ENCODE data around the gene PSMD6. TPM values are rescaled to one million over a fixed set of nuclear protein-coding genes. Genes with fewer than 3 reads are reported as not detected.

PSMD6 gene
- total RNA-seq, 2 donors from 2014 or later, result 99.7 to 109 TPM

GRCh38 chr3:64029287-64029686 is 6.0 kb upstream of the PSMD6 start:
- H3K36me3 Mint-ChIP-seq (ENCODE audit: low read depth), result no peaks in the 10 kb centered on the region
- H3K4me1 ChIP-seq (ENCODE audit: control insufficient read depth, insufficient read depth, low read length), result no peaks in the 10 kb centered on the region
- H3K27ac Mint-ChIP-seq, result no peak overlapping the region
- no peak for DNase-seq
- no peak overlapping the region for H3K4me3 ChIP-seq (ENCODE audit: low read length)
- no peak overlapping the region for H3K4me3 Mint-ChIP-seq
- TF ChIP-seq CTCF (conservative IDR thresholded peaks at IDR 0.05), result no peak
- no peaks in the 10 kb centered on the region for H3K36me3 ChIP-seq (ENCODE audit: control insufficient read depth, insufficient read depth, low read length)
- no peak overlapping the region for H3K9ac ChIP-seq (ENCODE audit: extremely low read depth, low read length, poor library complexity, severe bottlenecking)
- H3K27me3 Mint-ChIP-seq (ENCODE audit: insufficient read depth), result no peaks in the 10 kb centered on the region
- peaks cover 18% of the 10 kb centered on the region for H3K9me3 ChIP-seq (ENCODE audit: control insufficient read depth, low read length)
- H3K27ac ChIP-seq (ENCODE audit: low read depth, low read length), result no peak overlapping the region
- H3K4me1 Mint-ChIP-seq, result peaks cover 18% of the 10 kb centered on the region
- 78 to 95% methylated on average over 3 to 4 of the region's 4 CpGs for WGBS, 2 experiments (ENCODE audit: insufficient coverage in 1 of 2, insufficient read length in 1 of 2)
- H3K27me3 ChIP-seq (ENCODE audit: control insufficient read depth, insufficient read depth, low read length, poor library complexity, severe bottlenecking), result no peaks in the 10 kb centered on the region
- peaks cover 11% of the 10 kb centered on the region for H3K9me3 Mint-ChIP-seq

- Mint-ChIP-seq H3K27ac (no peak overlapping the region), H3K27me3 (ENCODE audit: insufficient read depth) (no peaks in the 10 kb centered on the region), H3K9me3 (peaks cover 5% of the 10 kb centered on the region), H3K4me3 (no peak overlapping the region), H3K4me1 (peaks cover 19% of the 10 kb centered on the region), H3K36me3 (ENCODE audit: low read depth) (no peaks in the 10 kb centered on the region)
- Histone ChIP-seq H3K9ac (ENCODE audit: extremely low read depth, low read length, poor library complexity, severe bottlenecking) (no peak overlapping the region), H3K36me3 (ENCODE audit: control insufficient read depth, insufficient read depth, low read length) (no peaks in the 10 kb centered on the region), H3K4me3 (ENCODE audit: low read length) (no peak overlapping the region), H3K27me3 (ENCODE audit: control insufficient read depth, insufficient read depth, low read length, poor library complexity, severe bottlenecking) (no peaks in the 10 kb centered on the region), H3K4me1 (ENCODE audit: control insufficient read depth, insufficient read depth, low read length) (no peaks in the 10 kb centered on the region), H3K9me3 (ENCODE audit: control insufficient read depth, low read length) (peaks cover 12% of the 10 kb centered on the region), H3K27ac (ENCODE audit: low read depth, low read length) (no peak overlapping the region)
- DNase-seq, result no peak
- no peak for TF ChIP-seq CTCF (conservative IDR thresholded peaks at IDR 0.05)
- 91 to 100% methylated on average over 1 to 3 of the region's 3 CpGs for WGBS, 2 experiments (ENCODE audit: insufficient coverage in 1 of 2, insufficient read length in 1 of 2)
Observed at GRCh38 chr3:64028754-64029153, 5.5 kb upstream of the PSMD6 start.

- no peak overlapping the region for H3K4me3 Mint-ChIP-seq
- Histone ChIP-seq H3K4me1 (ENCODE audit: control insufficient read depth, insufficient read depth, low read length) (no peaks in the 10 kb centered on the region), H3K36me3 (ENCODE audit: control insufficient read depth, insufficient read depth, low read length) (no peaks in the 10 kb centered on the region), H3K4me3 (ENCODE audit: low read length) (no peak overlapping the region), H3K27me3 (ENCODE audit: control insufficient read depth, insufficient read depth, low read length, poor library complexity, severe bottlenecking) (no peaks in the 10 kb centered on the region), H3K9me3 (ENCODE audit: control insufficient read depth, low read length) (peaks cover 6% of the 10 kb centered on the region), H3K9ac (ENCODE audit: extremely low read depth, low read length, poor library complexity, severe bottlenecking) (no peak overlapping the region), H3K27ac (ENCODE audit: low read depth, low read length) (no peak overlapping the region)
- no peak for DNase-seq
- no peaks in the 10 kb centered on the region for H3K27me3 Mint-ChIP-seq (ENCODE audit: insufficient read depth)
- H3K9me3 Mint-ChIP-seq, result peaks cover 2% of the 10 kb centered on the region
- H3K4me1 Mint-ChIP-seq, result peaks cover 24% of the 10 kb centered on the region
- H3K36me3 Mint-ChIP-seq (ENCODE audit: low read depth), result no peaks in the 10 kb centered on the region
- WGBS, 2 experiments (ENCODE audit: insufficient coverage in 1 of 2, insufficient read length in 1 of 2), result 93 to 96% methylated on average over 6 to 8 of the region's 8 CpGs
- H3K27ac Mint-ChIP-seq, result no peak overlapping the region
- no peak for TF ChIP-seq CTCF (conservative IDR thresholded peaks at IDR 0.05)
Observed at GRCh38 chr3:64027658-64028057, 4.4 kb upstream of the PSMD6 start.

Measured in endodermal cell (in vitro differentiated cells).